Fibroblast of gingiva (primary cell): ENCODE results near the gene REV3L.
"Not testable (repeated sequence)": the region's sequence is repeated elsewhere in the genome, so short reads cannot be mapped to it uniquely, and the experiment has no call there.

Source experiments
- DNase-seq: peaks from one replicate; pipeline ENCODE4 v3.0.0-alpha.2; 2011; ENCODE audit warnings: low read depth

REV3L gene, protein sequence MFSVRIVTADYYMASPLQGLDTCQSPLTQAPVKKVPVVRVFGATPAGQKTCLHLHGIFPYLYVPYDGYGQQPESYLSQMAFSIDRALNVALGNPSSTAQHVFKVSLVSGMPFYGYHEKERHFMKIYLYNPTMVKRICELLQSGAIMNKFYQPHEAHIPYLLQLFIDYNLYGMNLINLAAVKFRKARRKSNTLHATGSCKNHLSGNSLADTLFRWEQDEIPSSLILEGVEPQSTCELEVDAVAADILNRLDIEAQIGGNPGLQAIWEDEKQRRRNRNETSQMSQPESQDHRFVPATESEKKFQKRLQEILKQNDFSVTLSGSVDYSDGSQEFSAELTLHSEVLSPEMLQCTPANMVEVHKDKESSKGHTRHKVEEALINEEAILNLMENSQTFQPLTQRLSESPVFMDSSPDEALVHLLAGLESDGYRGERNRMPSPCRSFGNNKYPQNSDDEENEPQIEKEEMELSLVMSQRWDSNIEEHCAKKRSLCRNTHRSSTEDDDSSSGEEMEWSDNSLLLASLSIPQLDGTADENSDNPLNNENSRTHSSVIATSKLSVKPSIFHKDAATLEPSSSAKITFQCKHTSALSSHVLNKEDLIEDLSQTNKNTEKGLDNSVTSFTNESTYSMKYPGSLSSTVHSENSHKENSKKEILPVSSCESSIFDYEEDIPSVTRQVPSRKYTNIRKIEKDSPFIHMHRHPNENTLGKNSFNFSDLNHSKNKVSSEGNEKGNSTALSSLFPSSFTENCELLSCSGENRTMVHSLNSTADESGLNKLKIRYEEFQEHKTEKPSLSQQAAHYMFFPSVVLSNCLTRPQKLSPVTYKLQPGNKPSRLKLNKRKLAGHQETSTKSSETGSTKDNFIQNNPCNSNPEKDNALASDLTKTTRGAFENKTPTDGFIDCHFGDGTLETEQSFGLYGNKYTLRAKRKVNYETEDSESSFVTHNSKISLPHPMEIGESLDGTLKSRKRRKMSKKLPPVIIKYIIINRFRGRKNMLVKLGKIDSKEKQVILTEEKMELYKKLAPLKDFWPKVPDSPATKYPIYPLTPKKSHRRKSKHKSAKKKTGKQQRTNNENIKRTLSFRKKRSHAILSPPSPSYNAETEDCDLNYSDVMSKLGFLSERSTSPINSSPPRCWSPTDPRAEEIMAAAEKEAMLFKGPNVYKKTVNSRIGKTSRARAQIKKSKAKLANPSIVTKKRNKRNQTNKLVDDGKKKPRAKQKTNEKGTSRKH (N-terminal part only)

DNA sequence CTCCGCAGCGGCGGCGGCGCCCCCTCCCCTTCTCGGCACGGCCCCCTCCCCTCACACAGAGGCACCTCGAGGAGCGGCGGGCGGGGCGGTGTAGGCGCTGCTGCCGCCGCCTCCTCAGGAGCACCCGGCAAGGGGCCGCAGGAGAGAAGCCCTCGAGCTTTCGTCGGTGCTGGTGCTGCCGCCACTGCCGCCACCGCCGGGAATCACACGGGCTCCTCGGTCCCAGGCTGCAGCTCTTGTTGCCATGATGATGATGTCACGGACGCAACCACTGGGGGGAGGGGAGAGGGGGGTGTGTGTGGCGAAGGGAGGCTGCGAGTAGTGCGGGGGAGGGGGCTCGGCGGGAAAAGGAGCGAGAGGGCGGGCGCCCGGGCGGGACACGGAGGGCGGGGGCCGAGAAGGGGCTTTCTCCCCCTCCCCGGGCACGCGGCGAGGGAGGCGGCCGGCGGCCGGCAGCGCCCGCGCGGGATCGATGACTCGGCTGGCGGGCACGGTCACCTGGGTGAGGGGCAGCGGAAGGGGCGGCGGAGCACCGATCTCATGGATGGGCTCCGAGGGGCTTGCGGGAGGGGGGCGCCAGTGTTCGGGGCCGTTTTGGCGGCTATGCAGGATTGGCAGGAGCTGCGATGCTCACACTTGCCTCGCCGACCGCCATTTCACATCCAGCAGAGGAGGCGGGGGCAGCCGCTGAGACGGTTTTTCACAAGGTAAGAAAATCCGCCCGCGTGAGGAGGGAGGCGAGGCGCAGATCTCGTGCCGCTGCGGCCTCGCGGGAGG lies at the start of gene REV3L:
REV3L (minus strand) TSS at position 260 of the 777 bp plus-strand sequence. CDS start 330 bp downstream, outside the sequence.
- peak; percentile 91 for DNase-seq

DNA sequence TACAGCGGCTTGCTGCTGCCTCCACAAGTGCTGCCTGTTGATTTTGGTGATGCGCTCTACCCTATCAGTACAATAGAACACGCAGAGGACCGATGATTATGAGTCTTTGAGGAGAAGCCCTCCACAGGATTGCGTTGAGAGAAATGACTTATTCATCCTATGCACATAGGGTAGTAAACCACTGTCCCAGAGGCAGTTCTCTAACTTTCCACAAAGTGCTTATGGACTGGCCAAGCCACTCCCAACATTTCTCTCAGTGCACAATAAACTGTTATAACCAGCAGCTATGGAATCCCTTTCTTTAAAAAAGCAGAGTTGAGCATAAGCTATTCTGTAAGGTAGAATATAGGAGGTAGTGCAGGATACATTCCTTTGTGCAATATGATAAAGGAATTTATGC lies 48.2 kb upstream of the REV3L start:
- no peak for DNase-seq

DNA sequence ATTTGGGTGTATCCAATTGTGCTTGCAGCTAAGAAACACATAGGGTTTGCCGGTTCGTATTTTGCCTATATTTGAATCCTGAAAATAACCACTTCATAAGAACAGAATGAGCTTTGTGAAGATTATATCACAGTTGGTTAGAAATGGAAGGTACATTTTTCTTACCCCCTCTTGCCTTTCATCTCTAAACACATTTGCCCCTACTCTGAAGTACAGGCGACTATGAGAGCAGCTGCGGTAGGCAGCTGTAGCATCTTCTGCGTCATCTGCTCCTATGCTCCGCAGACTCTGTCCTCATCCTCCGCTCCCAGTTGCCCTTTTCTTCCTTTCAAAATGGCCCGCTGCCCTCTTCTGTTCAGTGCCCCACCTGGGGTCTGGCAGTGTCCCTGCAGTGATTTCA lies 47.6 kb upstream of the REV3L start:
- DNase-seq: no peak

DNA sequence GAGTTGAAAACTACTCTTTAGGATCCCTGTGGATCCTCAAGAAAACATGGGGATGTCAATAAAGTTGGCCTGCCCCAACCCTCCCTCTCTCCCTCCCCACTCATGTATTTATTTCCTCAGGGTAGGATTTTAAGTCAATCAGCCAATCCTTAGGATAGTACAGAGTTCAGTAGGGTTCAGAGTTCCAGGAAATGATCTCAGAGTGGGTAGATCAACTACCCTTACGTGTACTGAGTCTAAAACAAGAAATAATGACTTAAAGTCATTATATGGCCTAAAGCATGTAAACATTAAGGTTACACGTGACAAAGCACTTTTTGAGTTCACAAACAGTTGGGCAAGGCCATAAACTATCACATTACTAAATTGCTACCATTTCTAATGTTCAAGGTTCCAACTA lies 47.2 kb upstream of the REV3L start:
- peak; percentile 30 for DNase-seq

DNA sequence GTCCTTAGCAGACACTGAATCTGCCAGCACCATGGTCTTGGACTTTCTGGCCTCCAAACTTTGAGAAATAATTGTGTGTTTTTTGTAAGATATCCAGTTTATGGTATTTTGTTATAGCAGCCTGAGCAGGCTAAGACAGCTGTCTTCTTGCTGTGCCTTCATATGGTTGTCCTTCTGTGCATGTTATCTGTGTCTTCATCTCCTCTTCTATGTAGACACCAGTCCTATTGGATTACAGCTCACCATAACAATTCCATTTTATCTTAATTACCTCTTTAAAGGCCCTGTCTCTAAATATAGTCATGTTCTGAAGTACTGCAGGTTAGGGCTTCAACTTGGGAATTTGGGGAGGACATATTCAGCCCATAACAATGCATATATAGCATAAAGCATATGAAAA lies 44.3 kb upstream of the REV3L start:
- DNase-seq: no peak

DNA sequence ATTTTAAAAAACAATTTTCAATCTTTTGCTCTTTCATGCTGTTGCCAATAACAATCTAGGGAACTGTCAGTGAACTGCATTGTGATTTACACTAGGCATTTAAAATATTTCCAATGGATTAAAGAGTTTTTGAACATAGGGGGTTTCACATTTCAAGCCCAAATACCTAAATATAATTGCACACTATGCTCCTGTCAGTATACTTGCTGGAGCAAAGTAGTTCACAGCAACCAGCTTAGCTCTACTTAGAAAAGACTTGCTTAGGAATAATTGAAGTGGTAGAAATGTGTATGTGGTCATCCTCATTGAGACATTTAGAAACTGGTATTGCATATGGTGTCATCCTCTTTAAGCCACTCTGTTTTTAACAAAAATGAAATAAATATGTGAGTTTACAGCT lies 41.7 kb upstream of the REV3L start:
- no peak for DNase-seq

DNA sequence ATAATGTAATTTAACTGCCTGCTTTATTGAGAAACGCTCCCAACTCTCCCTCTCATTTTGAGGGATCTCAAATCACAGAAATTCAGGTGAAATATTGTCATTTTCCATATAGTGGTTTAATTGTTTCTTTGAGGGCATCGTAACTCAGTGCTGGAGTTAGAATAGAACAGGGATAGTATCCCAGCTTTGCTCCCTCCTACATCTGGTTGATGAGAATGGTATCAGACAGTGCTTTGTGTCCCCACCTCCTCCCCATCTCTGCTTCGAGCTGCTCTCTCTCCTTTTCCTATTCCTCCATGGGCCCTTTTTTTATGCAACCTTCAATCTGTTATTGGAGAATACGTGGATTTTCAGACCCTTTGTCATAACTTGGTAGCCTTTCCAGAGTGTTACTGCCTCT lies 41.2 kb upstream of the REV3L start:
- DNase-seq: no peak

DNA sequence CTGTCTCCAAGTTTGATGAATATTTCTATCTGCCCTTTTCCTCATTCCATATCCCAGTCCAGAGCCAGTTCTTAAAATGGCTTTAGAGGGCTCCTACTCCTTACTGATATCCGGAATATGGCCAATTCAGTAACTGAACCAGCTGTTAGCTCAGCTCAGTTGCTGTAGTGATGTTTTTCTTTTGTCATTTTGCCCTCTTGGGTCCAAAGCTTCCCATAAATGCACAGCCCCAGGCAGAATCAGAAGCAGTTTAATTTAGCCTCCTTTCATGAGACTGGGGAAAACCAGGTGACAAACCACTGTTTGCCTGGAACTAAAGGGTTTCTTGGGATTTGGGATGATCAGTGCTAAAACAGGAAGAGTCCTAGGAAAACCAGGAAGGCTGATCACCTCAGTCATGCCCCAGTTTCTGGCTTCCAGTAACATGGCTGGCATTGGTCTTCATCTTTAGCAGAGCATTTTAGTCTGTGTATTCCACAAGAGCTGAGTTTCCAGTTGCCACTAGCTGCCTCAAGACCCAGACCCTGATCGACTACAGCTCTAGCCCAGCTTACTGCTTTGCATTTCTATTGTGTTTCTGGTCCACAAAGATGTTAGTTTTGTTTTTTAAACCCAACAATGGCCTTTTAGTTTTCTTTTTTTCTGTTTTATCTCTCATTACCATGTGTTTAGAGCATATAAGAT lies 40.6 kb upstream of the REV3L start:
- DNase-seq: no peak

DNA sequence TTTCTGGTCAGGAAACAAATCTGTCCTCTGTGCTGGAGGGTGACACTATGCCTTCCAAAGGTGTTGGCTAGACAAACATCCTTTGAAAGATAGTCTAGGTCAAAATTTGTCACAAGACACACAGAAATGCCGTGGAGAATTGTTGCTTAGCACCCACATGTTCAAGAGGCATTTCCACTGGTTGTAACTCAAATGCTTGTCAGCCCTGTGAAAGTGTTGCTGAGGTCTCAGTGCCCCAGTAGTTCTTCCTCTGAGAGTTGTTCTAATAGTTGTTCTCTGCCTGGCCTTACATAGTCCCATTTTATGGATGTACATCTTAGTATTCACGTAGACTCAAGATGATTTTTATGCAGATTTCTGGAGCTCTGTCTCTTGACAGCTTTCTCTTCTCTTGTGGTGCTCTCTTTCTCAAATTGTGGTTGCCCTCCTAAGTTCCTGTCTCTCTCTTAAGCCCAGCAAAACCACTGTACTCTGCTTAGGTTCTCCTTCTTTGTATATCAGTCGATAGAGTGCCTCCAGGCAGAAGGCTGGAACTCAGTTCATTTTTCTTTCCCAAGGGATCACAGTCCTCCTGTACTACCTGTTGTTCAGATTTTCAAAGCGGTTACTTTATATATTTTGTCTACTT lies 39.5 kb upstream of the REV3L start:
- DNase-seq: no peak

DNA sequence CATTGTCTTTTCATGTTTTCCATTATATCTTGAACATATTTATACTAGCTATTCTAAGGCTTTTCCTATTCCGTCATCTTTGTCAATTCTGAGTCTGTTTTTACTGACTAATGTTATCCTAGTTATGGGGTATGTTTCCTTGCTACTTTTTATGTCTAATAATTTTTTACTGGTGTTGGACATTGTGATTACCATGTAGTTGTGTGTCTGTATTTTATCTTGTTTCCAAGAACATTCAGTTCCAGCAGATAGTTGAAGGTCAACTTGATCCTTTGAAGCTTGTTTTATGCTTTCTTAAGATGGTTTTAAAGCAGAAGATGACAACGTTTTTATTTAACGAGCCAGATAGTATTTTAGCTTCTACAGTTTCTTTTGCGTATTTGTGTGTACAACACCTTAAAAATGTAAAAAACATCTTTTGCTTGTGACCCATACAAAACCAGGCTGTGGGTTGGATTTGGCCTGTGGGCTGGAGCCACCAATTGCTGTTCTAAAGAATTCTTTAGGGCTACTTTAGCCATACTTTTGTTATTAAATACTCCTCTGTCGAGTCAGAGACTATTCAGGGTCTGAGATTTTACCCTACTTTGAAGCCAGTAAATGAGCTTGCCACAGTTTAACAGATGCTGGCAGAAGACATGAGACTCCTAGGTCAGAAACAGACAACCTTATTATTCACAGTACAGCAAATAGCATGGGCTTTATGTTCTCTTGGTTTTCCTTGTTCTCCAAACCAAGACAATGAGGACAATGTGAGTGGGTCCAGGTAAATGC lies 38.7 kb upstream of the REV3L start:
- DNase-seq: no peak

DNA sequence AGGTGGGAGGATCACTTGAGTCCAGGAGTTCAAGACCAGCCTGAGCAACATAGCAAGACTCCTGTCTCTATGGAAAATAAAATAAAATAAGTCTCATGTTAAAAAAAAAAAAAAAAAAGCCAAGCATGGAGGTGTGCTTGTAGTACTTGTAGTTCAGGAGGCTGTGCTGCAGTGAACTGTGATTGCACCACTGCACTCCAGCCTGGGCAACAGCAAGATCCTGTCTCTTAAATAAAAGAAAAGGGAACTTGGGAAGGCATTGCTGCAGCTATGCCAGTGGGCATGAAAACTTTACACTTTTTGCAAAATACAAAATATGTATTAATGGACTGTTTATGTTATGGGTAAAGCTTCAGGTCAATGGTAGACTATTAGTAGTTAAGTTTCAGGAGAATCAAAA lies 37.5 kb upstream of the REV3L start:
- no peak for DNase-seq

DNA sequence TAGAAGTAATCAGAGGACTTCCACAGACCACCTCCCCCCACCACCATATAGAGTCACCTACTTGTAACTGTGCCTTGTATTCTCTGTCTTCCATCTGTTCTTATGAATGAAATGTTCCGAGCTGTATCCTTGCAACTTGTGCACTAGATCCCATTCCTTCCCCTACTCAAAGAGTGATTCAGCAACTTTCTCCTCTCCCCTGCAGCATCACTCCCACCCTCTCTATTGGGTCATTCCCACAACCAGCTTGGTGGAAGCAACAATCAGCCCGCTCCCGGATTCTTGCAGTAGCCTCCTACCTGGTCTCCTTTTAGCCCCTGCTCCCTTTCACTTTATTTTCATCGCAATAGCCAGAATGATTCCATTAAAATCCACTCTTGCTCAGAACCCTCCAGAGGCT lies 34.9 kb upstream of the REV3L start:
- DNase-seq: no peak

DNA sequence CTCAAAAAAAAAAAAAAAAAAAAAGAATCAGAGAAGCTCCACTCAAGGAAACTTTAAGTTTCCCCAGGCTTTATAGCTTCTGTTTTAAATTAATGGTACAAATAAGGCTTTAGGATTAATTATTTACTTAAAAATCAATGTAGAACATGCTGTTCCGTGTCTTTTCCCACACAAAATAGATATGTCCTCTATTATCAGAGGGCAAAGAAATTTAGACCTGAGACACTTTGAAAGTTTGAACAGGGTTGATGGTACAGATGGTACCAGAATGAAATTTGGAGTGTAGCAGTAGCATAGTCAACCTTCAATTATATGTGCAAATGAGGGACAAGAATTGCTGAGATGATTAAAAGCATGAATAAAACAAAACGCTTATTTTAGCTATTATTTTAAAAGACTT lies 32.2 kb upstream of the REV3L start:
- no peak for DNase-seq

DNA sequence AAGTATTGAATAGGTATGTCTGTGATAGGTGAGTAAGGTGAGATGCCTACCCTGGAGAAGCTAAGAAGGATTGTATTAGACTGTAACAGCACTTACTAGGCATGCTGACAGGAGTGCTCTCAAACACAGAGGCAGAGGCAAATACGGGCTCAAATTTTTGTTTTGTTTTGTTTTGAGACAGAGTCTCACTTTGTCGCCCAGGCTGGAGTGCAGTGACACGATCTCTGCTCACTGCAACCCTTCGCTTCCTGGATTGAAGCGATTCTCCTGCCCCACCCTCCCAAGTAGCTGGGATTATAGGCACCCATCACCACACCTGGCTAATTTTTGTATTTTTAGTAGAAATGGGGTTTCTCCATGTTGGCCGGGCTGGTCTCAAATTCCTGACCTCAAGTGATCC lies 31.5 kb upstream of the REV3L start:
- DNase-seq: not testable (repeated sequence)

DNA sequence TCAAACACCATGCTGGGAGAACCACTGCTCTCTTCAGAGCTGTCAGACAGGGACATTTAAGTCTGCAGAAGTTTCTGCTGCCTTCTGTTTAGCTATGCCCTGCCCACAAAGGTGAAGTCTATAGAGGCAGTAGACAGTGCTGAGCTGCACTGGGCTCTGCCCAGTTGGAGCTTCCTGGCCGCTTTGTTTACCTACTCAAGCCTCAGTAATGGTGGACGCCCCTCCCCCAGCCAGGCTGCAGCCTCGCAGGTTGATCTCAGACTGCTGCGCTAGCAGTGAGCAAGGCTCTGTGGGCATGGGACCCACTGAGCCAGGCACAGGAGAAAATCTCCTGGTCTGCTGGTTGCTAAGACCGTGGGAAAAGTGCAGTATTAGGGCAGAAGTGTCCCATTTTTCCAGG lies 24.2 kb upstream of the REV3L start:
- not testable (repeated sequence) for DNase-seq

DNA sequence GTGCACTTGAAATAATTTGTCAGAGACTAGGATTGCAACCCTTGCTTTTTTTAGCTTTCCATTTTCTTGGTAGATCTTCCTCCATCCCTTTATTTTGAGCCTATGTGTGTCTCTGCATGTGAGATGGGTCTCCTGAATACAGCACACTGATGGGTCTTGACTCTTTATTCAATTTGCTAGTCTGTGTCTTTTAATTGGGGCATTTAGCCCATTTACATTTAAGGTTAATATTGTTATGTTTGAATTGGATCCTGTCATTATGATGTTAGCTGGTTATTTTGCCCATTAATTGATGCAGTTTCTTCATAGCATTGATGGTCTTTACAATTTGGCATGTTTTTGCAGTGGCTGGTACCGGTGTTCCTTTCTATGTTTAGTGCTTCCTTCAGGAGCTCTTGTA lies 22.5 kb upstream of the REV3L start:
- not testable (repeated sequence) for DNase-seq

DNA sequence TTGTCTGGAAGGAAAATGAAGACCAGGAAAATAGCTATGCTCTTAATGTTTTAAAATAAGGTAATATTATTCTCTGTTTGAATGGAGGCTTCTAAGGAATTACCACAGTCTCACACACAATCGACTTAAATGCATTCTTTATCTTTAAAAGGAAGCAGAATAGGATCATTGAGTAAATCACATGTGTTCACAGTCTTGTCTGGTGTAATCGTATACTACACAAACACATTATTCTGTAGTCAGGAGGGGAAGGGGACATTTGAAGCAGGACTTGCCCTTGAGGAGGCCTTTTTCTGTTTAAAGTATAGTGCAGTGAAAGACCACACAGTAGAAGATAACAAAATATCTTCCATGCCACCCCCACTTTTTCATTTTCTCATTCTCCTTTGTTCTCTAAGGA lies 20.6 kb upstream of the REV3L start:
- DNase-seq: no peak

DNA sequence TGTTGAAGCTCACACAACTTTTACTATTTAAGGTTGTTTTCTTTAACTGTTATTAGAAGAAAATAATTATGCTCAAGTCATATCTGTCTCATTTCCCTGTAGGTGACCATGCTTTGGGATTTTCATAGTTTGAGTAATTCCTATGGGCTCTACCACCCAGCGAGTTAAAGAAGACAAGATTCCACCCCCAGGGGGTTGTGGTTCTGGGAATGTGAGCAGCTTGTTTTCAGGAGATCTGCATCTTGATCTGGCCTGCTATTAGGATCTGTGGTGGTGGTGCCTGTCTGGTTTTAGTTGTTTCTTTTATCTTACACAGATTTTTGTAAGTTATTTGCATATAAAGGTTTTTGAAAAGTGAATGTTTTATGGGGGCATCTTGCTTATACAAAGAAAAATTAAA lies 20.2 kb upstream of the REV3L start:
- DNase-seq: no peak

DNA sequence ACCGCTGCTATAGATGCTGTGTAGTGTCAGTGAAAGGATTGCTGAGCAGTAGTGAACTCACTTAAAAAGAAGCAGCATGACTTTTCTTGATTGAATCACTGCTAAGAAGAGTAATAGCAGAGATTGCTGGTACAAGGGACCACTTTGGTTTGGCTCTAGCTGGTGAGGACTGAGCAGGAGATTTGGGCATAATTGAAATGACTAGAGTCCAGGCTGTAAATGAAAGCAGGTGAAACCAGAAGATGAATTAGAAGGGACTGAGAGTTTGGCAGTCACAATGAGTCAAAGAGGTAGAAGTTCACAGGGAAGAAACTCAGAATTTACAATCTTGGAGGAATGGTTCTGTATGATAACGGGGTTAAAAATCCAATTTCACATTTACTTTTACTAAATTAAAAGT lies 19.1 kb upstream of the REV3L start:
- no peak for DNase-seq

DNA sequence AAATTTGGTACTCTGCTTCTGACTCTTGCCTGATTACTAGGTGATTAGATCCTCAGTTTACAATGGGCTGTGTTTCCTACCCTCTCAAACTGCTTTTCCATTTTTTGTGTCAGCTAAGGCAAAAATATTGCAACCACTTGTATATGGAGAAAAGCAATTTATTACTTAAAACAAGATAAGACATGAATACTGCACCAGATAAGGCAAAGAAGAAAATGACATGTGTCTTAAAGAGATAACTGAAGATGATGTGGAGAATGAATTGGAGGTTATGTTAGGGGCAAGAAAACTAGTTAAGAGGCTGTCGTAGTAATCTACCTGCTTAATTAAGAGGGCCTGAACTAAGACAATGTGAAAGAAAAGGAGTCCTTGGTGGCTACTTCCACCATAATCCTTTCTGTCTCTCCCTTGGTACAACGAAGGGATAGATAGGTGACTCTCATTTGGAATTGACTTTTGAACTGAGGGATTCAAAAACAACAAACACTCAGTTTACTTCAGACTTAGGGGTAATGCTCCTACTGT lies 16.3 kb upstream of the REV3L start:
- no peak for DNase-seq
